Neutrophil (primary cell): ENCODE measurements around the gene ELMOD1.

ENCODE experiments used
- H3K27ac ChIP-seq: fragments of 200-600 bp; sonication (generic); 2 replicates; pipeline ENCODE4 v1.5.1; 2016; ENCODE audit warnings: mild to moderate bottlenecking, moderate library complexity
- H3K27me3 ChIP-seq: fragments of 200-600 bp; sonication (generic); 2 replicates; pipeline ENCODE4 v1.6.0; 2016; ENCODE audit warnings: mild to moderate bottlenecking
- H3K36me3 ChIP-seq: fragments of 200-600 bp; sonication (generic); 2 replicates; pipeline ENCODE4 v1.5.1; 2017
- H3K4me1 ChIP-seq, 2 experiments: fragments of 200-600 bp in 1 of 2; sonication (generic) in 1 of 2; 1 replicate in 1 of 2; 2 replicates in 1 of 2; pipeline versions ENCODE4 v1.5.1 to v1.6.1; 2013 to 2016; ENCODE audit warnings: low read depth in 1 of 2, low read length in 1 of 2, mild to moderate bottlenecking in 1 of 2, moderate library complexity in 1 of 2; ENCODE audit not compliant: control insufficient read depth in 1 of 2, insufficient read depth in 1 of 2
- H3K4me3 ChIP-seq, 2 experiments: fragments of 200-600 bp in 1 of 2; sonication (generic) in 1 of 2; 1 replicate in 1 of 2; 2 replicates in 1 of 2; pipeline ENCODE4 v1.5.1; 2013 to 2016; ENCODE audit warnings: low read depth in 1 of 2, low read length in 1 of 2, mild to moderate bottlenecking in 1 of 2, moderate library complexity in 1 of 2
- H3K9me3 ChIP-seq: fragments of 200-600 bp; sonication (generic); 2 replicates; pipeline ENCODE4 v1.5.1; 2016
- TF ChIP-seq, protein P1 (sequence below): fragments of 200-600 bp; sonication (generic); IDR thresholded peaks from 2 replicates; pipeline ENCODE4 v1.5.1; 2016; ENCODE audit warnings: antibody characterized with exemption

The ELMOD1 gene

DNA sequence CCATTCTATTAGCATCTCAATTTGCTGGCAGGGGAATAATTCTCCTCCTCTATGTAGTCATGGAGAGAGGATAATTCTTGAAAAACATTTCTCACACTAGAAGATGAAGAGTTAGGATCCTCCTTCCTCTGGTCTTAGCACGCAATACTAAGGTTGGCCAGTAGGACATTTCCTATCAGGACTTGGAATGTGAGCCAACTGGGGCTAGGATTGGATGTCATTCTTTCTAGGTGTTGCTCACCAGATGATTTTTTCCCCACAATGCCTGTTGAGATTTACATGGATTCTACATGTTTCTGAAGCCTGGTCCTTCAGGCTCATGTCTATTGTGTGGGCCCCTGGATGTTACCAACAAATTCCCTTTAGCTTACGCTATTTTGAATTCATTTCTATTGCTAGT lies 92.9 kb downstream of the ELMOD1 start:
- Histone ChIP-seq H3K4me3 (no peak overlapping the region), H3K27ac (no peak overlapping the region), H3K4me1 (no peaks in the 10 kb centered on the region), H3K27me3 (no peaks in the 10 kb centered on the region), H3K9me3 (no peaks in the 10 kb centered on the region), H3K36me3 (no peaks in the 10 kb centered on the region)
- TF ChIP-seq, protein P1, sequence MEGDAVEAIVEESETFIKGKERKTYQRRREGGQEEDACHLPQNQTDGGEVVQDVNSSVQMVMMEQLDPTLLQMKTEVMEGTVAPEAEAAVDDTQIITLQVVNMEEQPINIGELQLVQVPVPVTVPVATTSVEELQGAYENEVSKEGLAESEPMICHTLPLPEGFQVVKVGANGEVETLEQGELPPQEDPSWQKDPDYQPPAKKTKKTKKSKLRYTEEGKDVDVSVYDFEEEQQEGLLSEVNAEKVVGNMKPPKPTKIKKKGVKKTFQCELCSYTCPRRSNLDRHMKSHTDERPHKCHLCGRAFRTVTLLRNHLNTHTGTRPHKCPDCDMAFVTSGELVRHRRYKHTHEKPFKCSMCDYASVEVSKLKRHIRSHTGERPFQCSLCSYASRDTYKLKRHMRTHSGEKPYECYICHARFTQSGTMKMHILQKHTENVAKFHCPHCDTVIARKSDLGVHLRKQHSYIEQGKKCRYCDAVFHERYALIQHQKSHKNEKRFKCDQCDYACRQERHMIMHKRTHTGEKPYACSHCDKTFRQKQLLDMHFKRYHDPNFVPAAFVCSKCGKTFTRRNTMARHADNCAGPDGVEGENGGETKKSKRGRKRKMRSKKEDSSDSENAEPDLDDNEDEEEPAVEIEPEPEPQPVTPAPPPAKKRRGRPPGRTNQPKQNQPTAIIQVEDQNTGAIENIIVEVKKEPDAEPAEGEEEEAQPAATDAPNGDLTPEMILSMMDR: no peak

DNA sequence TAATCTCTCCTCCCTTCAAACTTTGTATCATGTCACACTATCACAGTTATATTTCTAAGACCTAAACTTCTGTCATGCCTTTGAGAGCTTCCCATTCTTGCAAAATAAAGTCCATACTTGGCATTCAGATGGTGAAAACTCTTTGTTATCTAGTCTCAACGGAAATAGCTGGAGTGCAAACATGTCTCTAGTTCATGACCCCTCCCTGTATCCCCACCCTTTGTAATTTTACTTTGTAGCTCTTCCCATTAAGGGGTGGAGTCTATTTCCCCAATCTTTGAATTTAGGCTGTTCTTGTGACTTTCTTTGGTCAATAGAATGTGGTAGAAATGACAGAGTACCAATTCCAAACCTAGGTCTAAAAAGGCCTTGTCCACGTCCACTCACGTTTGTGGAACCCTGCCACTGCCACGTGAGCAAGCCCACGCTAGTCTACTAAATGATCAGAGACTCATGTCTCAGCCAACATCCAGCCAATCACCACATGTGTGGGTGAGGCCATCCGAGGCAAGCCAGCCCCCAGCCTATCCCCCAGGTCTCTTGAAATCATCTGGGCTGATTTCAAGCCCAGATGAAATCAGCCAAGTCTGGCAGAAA lies 97.5 kb downstream of the ELMOD1 start:
- no peak overlapping the region for H3K27ac ChIP-seq
- H3K4me3 ChIP-seq: no peak overlapping the region
- H3K9me3 ChIP-seq: no peaks in the 10 kb centered on the region
- no peaks in the 10 kb centered on the region for H3K36me3 ChIP-seq
- TF ChIP-seq, protein P1: no peak
- peaks cover 12% of the 10 kb centered on the region for H3K27me3 ChIP-seq
- no peaks in the 10 kb centered on the region for H3K4me1 ChIP-seq

DNA sequence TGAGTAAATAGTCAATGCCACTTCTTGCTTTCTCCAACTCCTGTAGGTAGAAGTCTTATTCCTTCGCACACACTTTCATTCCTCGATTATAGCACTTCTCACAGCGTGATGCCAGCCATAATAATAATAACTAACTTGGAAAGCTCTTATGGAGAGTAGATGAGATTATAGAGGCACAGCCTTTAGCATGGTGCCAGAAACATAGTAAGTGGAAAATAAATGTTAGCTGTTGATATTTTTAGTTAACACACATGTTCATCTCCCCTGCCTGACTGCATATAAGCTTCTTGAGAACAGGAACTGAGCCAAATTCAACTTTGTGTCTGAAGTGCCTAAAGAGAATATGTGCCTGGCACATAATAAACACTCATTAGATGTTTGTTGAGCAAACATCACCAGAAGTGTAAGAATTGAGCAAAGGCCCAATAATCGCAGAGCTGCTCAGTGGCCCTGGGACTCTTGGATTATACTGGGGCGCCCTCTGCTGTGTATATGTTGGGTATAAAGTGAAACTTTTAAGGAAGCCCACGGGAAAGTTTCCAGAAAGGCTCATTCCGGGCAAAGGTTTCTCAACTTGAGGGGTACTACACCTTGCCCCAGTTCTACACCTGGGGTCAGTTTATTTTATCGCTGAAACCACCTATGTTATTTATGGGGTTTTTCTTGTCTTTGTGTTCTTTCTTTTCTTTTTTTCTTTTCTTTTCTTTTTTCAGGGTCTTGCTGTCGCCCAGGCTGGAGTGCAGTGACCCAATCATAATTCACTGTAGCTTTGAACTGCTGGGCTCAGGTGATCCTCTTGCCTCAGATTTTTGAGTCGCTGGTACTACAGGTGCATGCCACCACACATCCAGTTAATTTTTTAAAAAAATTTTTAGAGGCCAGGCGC lies 98.6 kb downstream of the ELMOD1 start:
- H3K4me1 ChIP-seq: no peaks in the 10 kb centered on the region
- peaks cover 12% of the 10 kb centered on the region for H3K27me3 ChIP-seq
- no peaks in the 10 kb centered on the region for H3K9me3 ChIP-seq
- no peak overlapping the region for H3K4me3 ChIP-seq
- TF ChIP-seq, protein P1: no peak
- no peaks in the 10 kb centered on the region for H3K36me3 ChIP-seq
- no peak overlapping the region for H3K27ac ChIP-seq

DNA sequence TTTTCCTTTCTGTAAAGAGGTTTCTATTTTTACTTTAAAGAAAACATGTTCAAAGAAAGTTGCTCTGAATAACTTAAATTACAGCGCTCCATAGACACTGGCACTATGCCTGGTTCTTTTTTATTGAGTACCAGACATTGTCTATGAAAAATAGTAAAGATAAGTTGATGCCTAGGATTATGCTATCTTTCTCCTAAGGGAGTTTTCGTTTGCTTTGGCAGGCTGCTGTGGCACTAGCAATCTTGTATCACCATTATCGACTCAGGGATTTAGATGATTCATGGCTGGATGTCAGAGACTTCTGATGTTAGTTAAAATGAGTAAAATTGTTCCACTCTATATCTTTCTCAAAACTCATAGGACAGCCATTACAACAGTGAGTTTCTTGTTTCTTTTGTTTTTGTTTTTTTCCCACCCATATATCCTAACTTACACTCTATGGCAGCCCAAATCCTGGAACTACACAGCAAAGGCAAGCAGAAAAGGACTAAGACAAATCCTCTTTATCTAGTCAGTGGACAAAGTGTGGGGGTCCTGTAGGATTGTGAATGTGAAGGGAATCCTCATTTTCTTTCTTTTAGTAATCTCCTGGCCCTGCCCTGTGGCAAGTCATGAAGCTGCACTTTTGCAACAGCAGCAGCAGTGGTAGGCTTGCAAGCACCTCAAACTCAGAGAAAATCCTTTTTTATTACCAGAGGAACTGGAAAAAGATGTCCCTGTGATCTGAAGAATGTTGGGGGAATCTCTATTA lies 100.2 kb downstream of the ELMOD1 start:
- no peak overlapping the region for H3K27ac ChIP-seq
- no peaks in the 10 kb centered on the region for H3K9me3 ChIP-seq
- H3K27me3 ChIP-seq: peaks cover 27% of the 10 kb centered on the region
- no peak overlapping the region for H3K4me3 ChIP-seq
- TF ChIP-seq, protein P1: no peak
- H3K4me1 ChIP-seq: no peaks in the 10 kb centered on the region
- no peaks in the 10 kb centered on the region for H3K36me3 ChIP-seq

DNA sequence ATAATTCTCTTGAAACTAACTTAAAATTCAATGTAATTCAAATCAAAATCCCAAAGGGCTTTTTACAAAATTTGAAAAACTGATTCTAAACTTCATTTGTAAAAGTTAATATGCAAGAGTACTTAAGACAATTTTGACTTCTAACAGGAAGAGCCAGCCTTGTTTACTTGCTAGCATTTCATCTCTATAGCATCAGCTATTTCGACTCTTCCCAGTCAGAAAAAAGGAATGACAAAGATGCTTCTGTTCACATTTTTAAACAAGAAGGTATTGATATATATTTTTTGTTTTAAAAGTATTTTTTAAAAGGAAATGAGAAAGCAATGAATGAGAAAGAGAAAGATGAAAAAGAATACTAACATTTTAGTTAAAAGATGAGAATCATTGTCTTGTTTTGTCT lies 104.5 kb downstream of the ELMOD1 start:
- TF ChIP-seq, protein P1: no peak
- Histone ChIP-seq H3K27ac (no peak overlapping the region), H3K9me3 (no peaks in the 10 kb centered on the region), H3K4me3 (no peak overlapping the region), H3K4me1 (no peaks in the 10 kb centered on the region), H3K36me3 (no peaks in the 10 kb centered on the region), H3K27me3 (peaks cover 40% of the 10 kb centered on the region)
